ENCODE measurements around the gene LRMDA. TPM values are rescaled to one million over a fixed set of nuclear protein-coding genes. Genes with fewer than 3 reads are reported as not detected.
A peak's percentile ranks its signal among the peaks of the same experiment; 100 is the strongest.

Gene LRMDA
- total and polyA plus RNA-seq, 2 of the 4 experiments (the other 2 are of a cell fraction): 0.07 TPM; not detected in 1

DNA sequence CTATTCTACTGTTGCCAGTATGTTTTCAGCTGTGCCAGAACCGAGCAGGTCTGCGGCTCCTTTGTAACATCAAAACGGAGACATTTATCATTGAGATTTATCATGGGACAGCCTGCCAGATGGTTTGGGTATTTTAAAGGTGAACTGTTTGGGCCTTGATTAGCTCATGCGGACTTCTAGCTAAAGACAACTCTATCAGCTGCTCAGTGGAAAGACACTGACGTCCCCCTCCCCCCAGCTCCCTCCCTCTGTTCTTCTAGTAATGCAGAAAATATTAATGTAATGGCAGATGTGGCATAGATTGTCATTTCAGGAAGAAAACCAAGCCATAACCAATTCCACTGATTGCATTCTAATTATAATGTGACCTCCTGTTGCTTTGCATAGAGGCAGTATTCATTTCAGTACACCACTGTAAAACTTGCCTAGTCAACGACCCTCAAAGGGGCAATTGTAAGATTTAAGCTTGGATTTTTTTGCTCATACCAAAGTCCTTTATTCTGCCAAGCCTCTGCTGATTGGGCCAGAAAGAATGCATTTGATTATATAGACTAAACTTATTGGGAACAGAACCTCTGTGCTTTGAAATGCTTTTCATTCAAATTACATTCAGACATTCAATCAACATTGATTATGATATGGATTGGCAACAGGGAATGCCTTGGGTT lies 966.8 kb downstream of the LRMDA start:
- no peak overlapping the region for H4K8ac ChIP-seq (ENCODE audit: low read depth in 2 of 2, low read length in 2 of 2)
- no peaks in the 10 kb centered on the region for H3K9me3 ChIP-seq (ENCODE audit: control insufficient read depth, insufficient read depth, low read length)
- no peak overlapping the region for H3K4me2 ChIP-seq (ENCODE audit: low read depth, low read length)
- no peak overlapping the region; the same call in 1 of the 2 replicates for H3K18ac ChIP-seq (ENCODE audit: low read depth, low read length)
- no peak overlapping the region for H2BK5ac ChIP-seq (ENCODE audit: low read depth, low read length, poor library complexity, severe bottlenecking)
- WGBS, 2 experiments (ENCODE audit: extremely low coverage in 2 of 2, insufficient read length in 1 of 2): no CpG with 5 or more reads among the region's 6 CpGs
- ChIA-PET POLR2A (ENCODE audit: unreplicated experiment) (no interaction called here), CTCF (no interaction called here)
- no peak overlapping the region for H4K91ac ChIP-seq (ENCODE audit: insufficient read depth, low read depth, low read length)
- in situ Hi-C loops (cut with MboI; ENCODE audit: low sequenced_read_pairs): no loop called here
- H4K5ac ChIP-seq (ENCODE audit: low read depth, low read length): no peak overlapping the region
- no peak overlapping the region for H3K56ac ChIP-seq (ENCODE audit: extremely low read depth, insufficient read depth, low read length)
- no peak overlapping the region for H2AK9ac ChIP-seq (replicated peaks; ENCODE audit: low read depth, low read length, poor library complexity)
- no TSS peak for BruUV-seq (replicated peaks)
- peak; percentile 19; the same call in 1 of the 2 replicates for ATAC-seq (ENCODE audit: low read depth)
- no peak for DNase-seq
- H2BK20ac ChIP-seq (ENCODE audit: low read depth, low read length): no peak overlapping the region; the same call in 1 of the 2 replicates
- no peak overlapping the region for H3K4ac ChIP-seq (ENCODE audit: low read depth, low read length)
- no peak for TF ChIP-seq CHD1 (IDR thresholded peaks at IDR 0.05; ENCODE audit: low read depth, low read length)
- TF ChIP-seq, protein P1, sequence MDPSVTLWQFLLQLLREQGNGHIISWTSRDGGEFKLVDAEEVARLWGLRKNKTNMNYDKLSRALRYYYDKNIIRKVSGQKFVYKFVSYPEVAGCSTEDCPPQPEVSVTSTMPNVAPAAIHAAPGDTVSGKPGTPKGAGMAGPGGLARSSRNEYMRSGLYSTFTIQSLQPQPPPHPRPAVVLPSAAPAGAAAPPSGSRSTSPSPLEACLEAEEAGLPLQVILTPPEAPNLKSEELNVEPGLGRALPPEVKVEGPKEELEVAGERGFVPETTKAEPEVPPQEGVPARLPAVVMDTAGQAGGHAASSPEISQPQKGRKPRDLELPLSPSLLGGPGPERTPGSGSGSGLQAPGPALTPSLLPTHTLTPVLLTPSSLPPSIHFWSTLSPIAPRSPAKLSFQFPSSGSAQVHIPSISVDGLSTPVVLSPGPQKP (IDR thresholded peaks at IDR 0.05; ENCODE audit: borderline replicate concordance, low read depth, low read length): no peak
- TF ChIP-seq MXI1 (IDR thresholded peaks at IDR 0.05; ENCODE audit: borderline replicate concordance, low read depth, low read length): no peak
- no peak for TF ChIP-seq CTCF (conservative IDR thresholded peaks at IDR 0.05; ENCODE audit: low read depth, low read length)
- TF ChIP-seq NFE2L2 (IDR thresholded peaks at IDR 0.05; ENCODE audit: low read depth, low read length): no peak
- TF ChIP-seq RCOR1 (IDR thresholded peaks at IDR 0.05; ENCODE audit: insufficient replicate concordance, low read length): no peak
- TF ChIP-seq, protein P2, sequence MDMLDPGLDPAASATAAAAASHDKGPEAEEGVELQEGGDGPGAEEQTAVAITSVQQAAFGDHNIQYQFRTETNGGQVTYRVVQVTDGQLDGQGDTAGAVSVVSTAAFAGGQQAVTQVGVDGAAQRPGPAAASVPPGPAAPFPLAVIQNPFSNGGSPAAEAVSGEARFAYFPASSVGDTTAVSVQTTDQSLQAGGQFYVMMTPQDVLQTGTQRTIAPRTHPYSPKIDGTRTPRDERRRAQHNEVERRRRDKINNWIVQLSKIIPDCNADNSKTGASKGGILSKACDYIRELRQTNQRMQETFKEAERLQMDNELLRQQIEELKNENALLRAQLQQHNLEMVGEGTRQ (IDR thresholded peaks at IDR 0.05; ENCODE audit: low read depth, low read length): no peak
- no peak for TF ChIP-seq MAZ (IDR thresholded peaks at IDR 0.05; ENCODE audit: borderline replicate concordance, low read depth, low read length)
- TF ChIP-seq FOS (IDR thresholded peaks at IDR 0.05; ENCODE audit: low read depth, low read length): no peak
- no peak for TF ChIP-seq POLR2A (IDR thresholded peaks at IDR 0.05; ENCODE audit: low read depth, low read length)
- TF ChIP-seq RAD21 (IDR thresholded peaks at IDR 0.05; ENCODE audit: low read length): no peak
- no peak for TF ChIP-seq MAFK (IDR thresholded peaks at IDR 0.05; ENCODE audit: low read depth, low read length)
- no peak for TF ChIP-seq BHLHE40 (IDR thresholded peaks at IDR 0.05; ENCODE audit: low read depth, low read length)
- TF ChIP-seq RFX5 (IDR thresholded peaks at IDR 0.05; ENCODE audit: low read depth, low read length): no peak
- no peak for TF ChIP-seq CEBPB (IDR thresholded peaks at IDR 0.05; ENCODE audit: low read depth, low read length)
- TF ChIP-seq SMC3 (IDR thresholded peaks at IDR 0.05; ENCODE audit: low read depth, low read length): no peak
- no peak overlapping the region for H3K4me3 ChIP-seq (ENCODE audit: insufficient read depth, low read depth, low read length)
- no peak overlapping the region for H3K23ac ChIP-seq (ENCODE audit: low read depth, low read length)
- no peak overlapping the region; the same call in 1 of the 2 replicates for H2BK120ac ChIP-seq (ENCODE audit: low read depth, low read length)
- H3K14ac ChIP-seq (replicated peaks; ENCODE audit: low read depth, low read length): no peak overlapping the region; the same call in 1 of the 2 replicates
- no peak overlapping the region for H2AFZ ChIP-seq (replicated peaks; ENCODE audit: low read length, poor library complexity)
- H3K27ac ChIP-seq (ENCODE audit: insufficient read depth, low read length): no peak overlapping the region
- dilution Hi-C loops (cut with HindIII; ENCODE audit: low sequenced_read_pairs, unreplicated experiment): no loop called here
- H3K27me3 ChIP-seq (ENCODE audit: control insufficient read depth, insufficient read depth, low read length): no peaks in the 10 kb centered on the region
- no peak overlapping the region for H2AK5ac ChIP-seq (ENCODE audit: low read depth, low read length)
- intact Hi-C loops (cut with micrococcal nuclease): no loop called here
- no peaks in the 10 kb centered on the region for H3K9me1 ChIP-seq (ENCODE audit: insufficient read depth, low read length)
- H4K20me1 ChIP-seq (ENCODE audit: insufficient read depth, low read length): no peaks in the 10 kb centered on the region
- no peak overlapping the region for H3K9ac ChIP-seq (ENCODE audit: low read depth, low read length)
- H3K79me1 ChIP-seq (ENCODE audit: low read depth in 1 of 2, low read length in 2 of 2): no peaks in the 10 kb centered on the region
- peaks cover 5% of the 10 kb centered on the region; the same call in 1 of the 2 replicates for H3K4me1 ChIP-seq (ENCODE audit: control insufficient read depth, insufficient read depth, low read length)
- H3K36me3 ChIP-seq (ENCODE audit: control insufficient read depth, insufficient read depth, low read length): no peaks in the 10 kb centered on the region
- no peak overlapping the region for H2BK15ac ChIP-seq (ENCODE audit: low read depth, low read length)

All from IMR-90 (cell line).